ENCODE data around the gene SYCE3.

GRCh38 chr22:50612168-50612527 is 49.4 kb upstream of the SYCE3 start:
- no peak for TF ChIP-seq CTCF (IDR thresholded peaks at IDR 0.05; ENCODE audit: low read depth, low read length, poor library complexity, severe bottlenecking)
- TF ChIP-seq EZH2phosphoT487 (IDR thresholded peaks at IDR 0.05; ENCODE audit: borderline replicate concordance, low read length) = no peak

All from DOHH2 (cell line).